GM23248 (cell line): ENCODE data around the gene CYREN. TPM values are rescaled to one million over a fixed set of nuclear protein-coding genes. Genes with fewer than 3 reads are reported as not detected.
A peak's percentile ranks its signal among the peaks of the same experiment; 100 is the strongest.
"Not testable (repeated sequence)": the region's sequence is repeated elsewhere in the genome, so short reads cannot be mapped to it uniquely, and the experiment has no call there.

ENCODE experiments used
- DNase-seq: peaks from one replicate; pipeline ENCODE4 v3.0.0-alpha.2; 2015
- H2AFZ ChIP-seq: fragments of 200-600 bp; sonication (generic); 2 replicates; pipeline ENCODE4 v1.6.1; 2016; ENCODE audit warnings: antibody characterized with exemption
- H3F3A ChIP-seq: fragments of 200-600 bp; sonication (generic); 2 replicates; pipeline ENCODE4 v1.6.1; 2016; ENCODE audit warnings: mild to moderate bottlenecking, antibody characterized with exemption, mixed run types; ENCODE audit not compliant: insufficient read depth
- H3K27ac ChIP-seq: fragments of 200-600 bp; sonication (generic); 2 replicates; pipeline ENCODE4 v1.5.1; 2016; ENCODE audit warnings: mild to moderate bottlenecking
- H3K27me3 ChIP-seq: fragments of 200-600 bp; sonication (generic); replicated peaks from 2 replicates; pipeline ENCODE4 v1.6.1; 2016; ENCODE audit warnings: mild to moderate bottlenecking; ENCODE audit not compliant: insufficient read depth
- H3K36me3 ChIP-seq: fragments of 200-600 bp; sonication (generic); 2 replicates; pipeline ENCODE4 v1.6.1; 2016; ENCODE audit warnings: low read depth, mild to moderate bottlenecking
- H3K4me1 ChIP-seq: fragments of 200-600 bp; sonication (generic); 2 replicates; pipeline ENCODE4 v1.6.1; 2016; ENCODE audit warnings: mild to moderate bottlenecking; ENCODE audit not compliant: insufficient read depth
- H3K4me2 ChIP-seq: fragments of 200-600 bp; sonication (generic); one replicate; pipeline ENCODE4 v1.6.1; 2016; ENCODE audit warnings: mild to moderate bottlenecking; ENCODE audit not compliant: unreplicated experiment
- H3K4me3 ChIP-seq: fragments of 200-600 bp; sonication (generic); 2 replicates; pipeline ENCODE4 v1.5.1; 2016; ENCODE audit warnings: mild to moderate bottlenecking
- H3K79me2 ChIP-seq: fragments of 200-600 bp; sonication (generic); 2 replicates; pipeline ENCODE4 v1.6.1; 2016; ENCODE audit warnings: mild to moderate bottlenecking; ENCODE audit not compliant: insufficient read depth
- H3K9ac ChIP-seq: fragments of 200-600 bp; sonication (generic); 2 replicates; pipeline ENCODE4 v1.6.1; 2016; ENCODE audit warnings: mild to moderate bottlenecking
- H3K9me2 ChIP-seq: fragments of 200-600 bp; sonication (generic); 2 replicates; pipeline ENCODE4 v1.6.1; 2016; ENCODE audit warnings: mixed run types, mild to moderate bottlenecking, moderate library complexity; ENCODE audit not compliant: insufficient read depth
- H3K9me3 ChIP-seq: fragments of 200-600 bp; sonication (generic); one replicate; pipeline ENCODE4 v1.6.1; 2017; ENCODE audit warnings: low read depth
- H4K20me1 ChIP-seq: fragments of 200-600 bp; sonication (generic); 2 replicates; pipeline ENCODE4 v1.6.0; 2016; ENCODE audit not compliant: insufficient read depth
- EZH2 ChIP-seq: fragments of 200-600 bp; sonication (generic); IDR thresholded peaks from 2 replicates; pipeline ENCODE4 v1.6.1; 2018; ENCODE audit warnings: antibody characterized with exemption, mild to moderate bottlenecking; ENCODE audit not compliant: insufficient read depth, poor library complexity, severe bottlenecking
- EZH2phosphoT487 ChIP-seq: fragments of 200-600 bp; sonication (generic); IDR thresholded peaks from 2 replicates; pipeline ENCODE4 v1.6.1; 2018; ENCODE audit warnings: antibody characterized with exemption, moderate library complexity, mild to moderate bottlenecking, low read depth; ENCODE audit not compliant: insufficient read depth
- WGBS, 2 experiments: methylation state at CpG; one replicate each; pipeline ENCODE4 v1.1.6; 2015 to 2017; ENCODE audit warnings: low lambda C conversion rate in 2 of 2, low coverage in 1 of 2; ENCODE audit errors: missing lambda C conversion rate in 2 of 2; 5-methylcytosine and 5-hydroxymethylcytosine counted together
- in situ Hi-C: fragments of 300-500 bp; cut with MboI; formaldehyde crosslinking; loops from 2 replicates; pipeline ENCODE4 v1.15.0; 2020
- polyA plus RNA-seq: library from polyadenylated mRNA; unstranded; fragments of >200 nt; fragmentation: Nextera tagmentation; extraction: Ambion mirVana; gene quantifications from 2 replicates; pipeline ENCODE4 v1.2.1, GENCODE V29; 2016
- total RNA-seq: library from RNA; depleted of rRNA; stranded (reverse); fragments of >200 nt; shearing (Covaris generic); gene quantifications from 2 replicates; pipeline ENCODE4 v1.2.3, GENCODE V29; 2014

Gene CYREN
- total and polyA plus RNA-seq, 2 experiments from 2014 or later, result 38.3 to 40.4 TPM

- Histone ChIP-seq H3K9ac (no peak overlapping the region), H3K9me3 (no peaks in the 10 kb centered on the region), H3K4me1 (no peaks in the 10 kb centered on the region; the same call in 1 of the 2 replicates), H4K20me1 (no peaks in the 10 kb centered on the region), H2AFZ (no peak overlapping the region), H3K4me2 (no peak overlapping the region), H3K27ac (no peak overlapping the region), H3K9me2 (no peaks in the 10 kb centered on the region), H3K79me2 (peaks cover 9% of the 10 kb centered on the region; the same call in 1 of the 2 replicates), H3K27me3 (no peaks in the 10 kb centered on the region), H3F3A (peaks cover 4% of the 10 kb centered on the region), H3K36me3 (no peaks in the 10 kb centered on the region), H3K4me3 (no peak overlapping the region)
- WGBS, 2 experiments, result 66 to 74% methylated on average over 2 of the region's 2 CpGs
- in situ Hi-C loops, result no loop called here
- TF ChIP-seq EZH2phosphoT487 (no peak), EZH2 (no peak)
- no peak for DNase-seq
Observed at GRCh38 chr7:135213831-135214230, 43.3 kb upstream of the CYREN start.

GRCh38 chr7:135211946-135212685 is 41.6 kb upstream of the CYREN start:
- Histone ChIP-seq H3K27ac (peak overlapping the region; percentile 81), H3K4me2 (peak overlapping the region; percentile 100), H2AFZ (peak overlapping the region; percentile 98), H3K4me3 (peak overlapping the region; percentile 89), H3K9ac (peak overlapping the region; percentile 87)
- H3K27me3 ChIP-seq, H3F3A ChIP-seq, H3K4me1 ChIP-seq, H3K36me3 ChIP-seq, H3K79me2 ChIP-seq, H3K9me2 ChIP-seq, in situ Hi-C loops, H4K20me1 ChIP-seq, H3K9me3 ChIP-seq: not testable (repeated sequence)
- DNase-seq, result peak; percentile 79
- WGBS, 2 experiments, result 12 to 16% methylated on average over 26 to 30 of the region's 30 CpGs

GRCh38 chr7:135211179-135211945 is 40.9 kb upstream of the CYREN start, which contains the start of gene WDR91:
Gene WDR91, minus strand, starts transcription at chr7:135211526. Its CDS starts 24 bp downstream, at chr7:135211502.
- Histone ChIP-seq H3K79me2 (peaks cover 9% of the 10 kb centered on the region; the same call in 1 of the 2 replicates), H3K9me3 (no peaks in the 10 kb centered on the region), H3F3A (peaks cover 4% of the 10 kb centered on the region), H3K27me3 (no peaks in the 10 kb centered on the region), H3K36me3 (no peaks in the 10 kb centered on the region), H3K27ac (peak within 1 kb of the TSS; percentile 81), H4K20me1 (no peaks in the 10 kb centered on the region), H3K9me2 (no peaks in the 10 kb centered on the region), H3K9ac (peak within 1 kb of the TSS; percentile 87), H3K4me1 (no peaks in the 10 kb centered on the region; the same call in 1 of the 2 replicates), H3K4me3 (peak within 1 kb of the TSS; percentile 89), H2AFZ (peak within 1 kb of the TSS; percentile 98), H3K4me2 (peak within 1 kb of the TSS; percentile 100)
- TF ChIP-seq EZH2 (no peak), EZH2phosphoT487 (no peak)
- in situ Hi-C loops, result no loop called here
- WGBS, 2 experiments, result 0 to 1% methylated on average over 39 to 62 of the region's 82 CpGs
- peak; percentile 97 for DNase-seq

- Histone ChIP-seq H4K20me1 (no peaks in the 10 kb centered on the region), H3K79me2 (peaks cover 9% of the 10 kb centered on the region; the same call in 1 of the 2 replicates), H3K9ac (peak overlapping the region; percentile 87), H3K27me3 (no peaks in the 10 kb centered on the region), H2AFZ (peak overlapping the region; percentile 96), H3K9me2 (no peaks in the 10 kb centered on the region), H3K27ac (peak overlapping the region; percentile 52), H3K36me3 (no peaks in the 10 kb centered on the region; the same call in 1 of the 2 replicates), H3K9me3 (no peaks in the 10 kb centered on the region), H3F3A (peaks cover 4% of the 10 kb centered on the region), H3K4me1 (no peaks in the 10 kb centered on the region; the same call in 1 of the 2 replicates), H3K4me2 (peak overlapping the region; percentile 87), H3K4me3 (peak overlapping the region; percentile 89)
- WGBS, 2 experiments, result 2% methylated on average over 12 to 13 of the region's 13 CpGs
- peak; percentile 52 for DNase-seq
- TF ChIP-seq EZH2phosphoT487 (no peak), EZH2 (no peak)
- in situ Hi-C loops, result no loop called here
Observed at GRCh38 chr7:135210888-135211178, 40.3 kb upstream of the CYREN start.
